GM13976 (cell line): ENCODE results near the gene KRTAP17-1.
"Not testable (repeated sequence)": the region's sequence is repeated elsewhere in the genome, so short reads cannot be mapped to it uniquely, and the experiment has no call there.

Source experiments
- DNase-seq: peaks from one replicate; pipeline ENCODE4 v3.0.0; 2012; ENCODE audit warnings: low spot score
- CTCF ChIP-seq: IDR thresholded peaks from 2 replicates; pipeline ENCODE4 v1.5.1; 2012; ENCODE audit warnings: borderline replicate concordance, mild to moderate bottlenecking; ENCODE audit not compliant: insufficient read depth; ENCODE audit errors: extremely low read depth, missing control alignments, control extremely low read depth
- in situ Hi-C: fragments of 300-500 bp; cut with MboI; formaldehyde crosslinking; loops from one replicate; pipeline ENCODE4 v1.12.0; 2022; ENCODE audit warnings: low sequenced_read_pairs, mixed read lengths, inconsistent platforms; ENCODE audit not compliant: unreplicated experiment

Gene KRTAP17-1

GRCh38 chr17:41287050-41287449 is 28.5 kb downstream of the KRTAP17-1 start:
- peak; percentile 0 for DNase-seq
- in situ Hi-C loops, result no loop called here
- no peak for TF ChIP-seq CTCF

DNA sequence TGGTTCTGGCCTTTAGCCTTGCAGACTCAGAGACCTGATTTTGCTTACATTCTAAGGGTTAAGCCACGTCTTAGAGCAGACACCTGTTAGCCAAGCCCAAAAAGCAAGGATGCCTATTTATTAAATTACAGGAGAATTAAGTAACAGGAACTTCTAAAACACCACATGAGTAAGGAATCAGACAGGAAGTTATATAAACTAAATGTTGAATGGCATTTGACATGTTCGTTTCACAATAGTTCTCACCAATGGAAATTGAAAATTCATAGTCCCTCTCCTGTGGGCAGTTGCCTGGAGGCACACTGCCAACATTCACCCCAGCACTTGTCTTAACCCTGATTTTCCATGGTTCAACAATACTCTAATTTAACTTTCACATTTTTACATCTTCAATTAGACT is 31.0 kb downstream of the KRTAP17-1 start:
- TF ChIP-seq CTCF, result no peak
- DNase-seq, result peak; percentile 0
- in situ Hi-C loops, result no loop called here

- TF ChIP-seq CTCF, result no peak
- in situ Hi-C loops, result no loop called here
- peak; percentile 0 for DNase-seq
Measured at GRCh38 chr17:41284043-41284442, 31.5 kb downstream of the KRTAP17-1 start.

DNA sequence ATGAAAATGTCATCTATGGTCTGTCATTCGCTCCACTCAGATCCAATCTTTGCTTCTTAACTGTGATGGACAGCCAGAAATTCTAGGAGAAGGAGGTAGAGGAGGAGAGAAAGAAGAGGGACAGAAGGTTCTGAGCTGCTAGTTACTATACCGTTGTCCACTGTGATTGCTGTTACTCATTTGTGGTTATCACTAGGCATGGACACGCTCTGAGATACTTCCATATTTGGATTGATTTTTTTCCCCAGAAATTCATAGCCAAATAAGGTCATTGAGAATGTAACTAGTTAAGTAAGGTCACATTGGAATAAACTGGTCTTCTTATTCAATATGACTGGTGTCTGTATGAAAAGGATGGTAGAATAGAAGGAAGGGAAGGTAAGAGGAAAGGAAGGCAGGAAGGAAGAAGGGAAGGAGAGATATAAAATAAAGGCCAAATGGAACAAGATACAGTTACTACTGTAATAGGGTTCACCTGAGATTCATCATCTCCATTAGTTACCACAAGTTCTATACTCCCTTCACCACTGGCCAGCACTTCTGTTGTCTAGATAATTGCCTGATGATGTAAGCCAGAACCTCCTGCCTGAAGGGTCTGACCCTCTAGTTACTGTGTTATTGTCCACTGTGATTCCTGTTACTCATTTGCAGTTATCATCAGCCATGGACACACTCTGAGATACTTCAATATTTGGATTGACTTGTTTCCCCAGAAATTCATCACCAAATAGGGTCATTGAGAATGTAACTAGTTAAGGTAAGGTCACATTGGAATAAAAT is 37.1 kb downstream of the KRTAP17-1 start:
- in situ Hi-C loops, result no loop called here
- DNase-seq, result peak; percentile 0
- TF ChIP-seq CTCF, result no peak

- in situ Hi-C loops, DNase-seq: not testable (repeated sequence)
Measured at GRCh38 chr17:41275648-41276190, 39.8 kb downstream of the KRTAP17-1 start, which contains the start of gene KRTAP9-7. Gene KRTAP9-7, plus strand, starts transcription at chr17:41275698. Its CDS starts 0 bp downstream, at chr17:41275698.

DNA sequence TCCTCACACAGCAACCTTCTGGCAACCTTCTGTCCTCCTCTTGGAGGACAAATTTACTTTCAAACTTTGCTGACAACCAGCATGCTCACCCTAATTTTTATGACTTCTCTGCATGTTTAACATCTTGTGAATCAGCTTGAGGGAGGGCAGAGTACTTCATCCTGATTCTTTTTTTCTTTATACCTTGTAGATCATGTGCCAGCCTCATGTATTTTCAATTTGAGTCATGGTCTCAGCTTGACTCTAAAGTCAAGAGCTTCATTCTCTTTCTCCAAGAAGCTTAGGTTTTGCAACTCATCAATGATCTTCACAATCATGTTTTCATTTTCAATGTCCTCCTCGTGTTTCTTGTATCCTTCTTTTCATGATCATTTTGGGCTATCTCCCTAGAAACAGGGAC is 43.7 kb downstream of the KRTAP17-1 start:
- TF ChIP-seq CTCF, result no peak
- in situ Hi-C loops, result no loop called here
- no peak for DNase-seq

DNA sequence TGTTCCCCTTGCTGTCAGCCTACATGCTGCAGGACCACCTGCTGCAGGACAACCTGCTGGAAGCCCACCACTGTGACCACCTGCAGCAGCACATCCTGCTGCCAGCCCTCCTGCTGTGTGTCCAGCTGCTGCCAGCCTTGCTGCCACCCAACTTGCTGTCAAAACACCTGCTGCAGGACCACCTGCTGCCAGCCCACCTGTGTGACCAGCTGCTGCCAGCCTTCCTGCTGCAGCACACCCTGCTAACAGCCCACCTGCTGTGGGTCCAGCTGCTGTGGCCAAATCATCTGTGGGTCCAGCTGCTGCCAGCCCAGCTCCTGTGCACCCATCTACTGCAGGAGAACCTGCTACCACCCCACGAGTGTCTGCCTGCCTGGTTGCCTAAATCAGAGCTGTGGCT is 44.2 kb downstream of the KRTAP17-1 start:
- in situ Hi-C loops, result not testable (repeated sequence)

More for the DNA sequence above, 44.2 kb downstream of the KRTAP17-1 start:
- not testable (repeated sequence) for DNase-seq
